ENCODE data around the gene APOA5. TPM values are rescaled to one million over a fixed set of nuclear protein-coding genes. Genes with fewer than 3 reads are reported as not detected.

APOA5 gene
- total and polyA plus RNA-seq, 2 of the 8 experiments (the other 6 are each of a cell fraction or from before 2014, with no cell fraction given): 0.08 to 0.15 TPM

- no peak overlapping the region for H2BK20ac ChIP-seq (ENCODE audit: low read length)
- H3K23ac ChIP-seq (ENCODE audit: insufficient read length): no peak overlapping the region
- H3K56ac ChIP-seq (replicated peaks; ENCODE audit: insufficient read length, low read depth, low read length): no peak overlapping the region
- H2BK120ac ChIP-seq (replicated peaks; ENCODE audit: low read depth, low read length): no peak overlapping the region
- H4K8ac ChIP-seq (ENCODE audit: extremely low read depth, insufficient read depth, low read length): no peak overlapping the region
- no peaks in the 10 kb centered on the region for H3K36me3 ChIP-seq (ENCODE audit: control insufficient read depth in 2 of 4, insufficient read depth in 4 of 4, low read length in 3 of 4)
- WGBS, 2 experiments (ENCODE audit: extremely low coverage in 1 of 2, insufficient coverage in 1 of 2, insufficient read length in 1 of 2, insufficient replicate concordance in 2 of 2, low coverage in 1 of 2, low lambda C conversion rate in 2 of 2, missing lambda C conversion rate in 1 of 2): 94% methylated on average over 9 of the region's 9 CpGs; no CpG with 5 or more reads in 1 of the 2 experiments
- no peak overlapping the region for H3K4ac ChIP-seq (replicated peaks; ENCODE audit: insufficient read length, low read depth, low read length)
- DNase-seq (ENCODE audit: low read depth in 1 of 2, low spot score in 2 of 2): no peak
- no peak overlapping the region for H2BK15ac ChIP-seq (ENCODE audit: low read length)
- H3K4me1 ChIP-seq (replicated peaks in 1 of 4; ENCODE audit: control insufficient read depth in 3 of 4, insufficient read depth in 4 of 4, low read length in 3 of 4): no peaks in the 10 kb centered on the region
- H4K5ac ChIP-seq (ENCODE audit: insufficient read length, low read depth, low read length): no peak overlapping the region
- H3K79me1 ChIP-seq (ENCODE audit: low read depth, low read length): no peaks in the 10 kb centered on the region
- ChIA-PET POLR2A (ENCODE audit: partially characterized antibody) (no interaction called here), CTCF (ENCODE audit: partially characterized antibody) (interaction anchor here (6.8 to 6.9 kb wide), 2 partner anchors 16 to 29 kb away, joined by 55 to 60 read pairs; partner anchors contain the start of genes APOA1, APOA5 and ZPR1)
- no peak for FAIRE-seq
- no peak overlapping the region for H2BK5ac ChIP-seq (ENCODE audit: low read depth, low read length)
- H3K9ac ChIP-seq (replicated peaks in 1 of 4; ENCODE audit: extremely low read depth in 1 of 4, low read depth in 3 of 4, low read length in 3 of 4): no peak overlapping the region
- no peak overlapping the region for H2AFZ ChIP-seq (ENCODE audit: low read length)
- no peak overlapping the region for H2BK12ac ChIP-seq (ENCODE audit: low read depth, low read length)
- no peaks in the 10 kb centered on the region for H3K27me3 ChIP-seq (replicated peaks in 1 of 4; ENCODE audit: control insufficient read depth in 3 of 4, extremely low read depth in 1 of 4, insufficient read depth in 3 of 4, low read length in 3 of 4)
- H3K27ac ChIP-seq (ENCODE audit: low read depth, low read length): no peak overlapping the region
- no peak overlapping the region for H2AK5ac ChIP-seq (ENCODE audit: low read depth, low read length)
- H3K18ac ChIP-seq (ENCODE audit: extremely low read depth, low read length): no peak overlapping the region
- no peak for TF ChIP-seq EZH2 (IDR thresholded peaks at IDR 0.05; ENCODE audit: low read depth, low read length, severe bottlenecking)
- no peak for TF ChIP-seq YY1 (IDR thresholded peaks at IDR 0.05; ENCODE audit: low read depth, low read length)
- no peak for TF ChIP-seq FOSL1 (IDR thresholded peaks at IDR 0.05; ENCODE audit: insufficient read depth, low read depth, low read length)
- TF ChIP-seq SP4 (IDR thresholded peaks at IDR 0.05; ENCODE audit: low read length): no peak
- TF ChIP-seq BACH1 (IDR thresholded peaks at IDR 0.05; ENCODE audit: low read length): no peak
- no peak for TF ChIP-seq SIRT6 (IDR thresholded peaks at IDR 0.05; ENCODE audit: low read length)
- no peak for TF ChIP-seq TCF12 (IDR thresholded peaks at IDR 0.05; ENCODE audit: low read depth, low read length)
- TF ChIP-seq JUN (IDR thresholded peaks at IDR 0.05; ENCODE audit: low read depth, low read length): no peak
- no peak overlapping the region for H4K91ac ChIP-seq (replicated peaks; ENCODE audit: insufficient read length, low read length)
- no peaks in the 10 kb centered on the region for H3K9me3 ChIP-seq (ENCODE audit: insufficient read depth in 2 of 2, low read depth in 1 of 2, low read length in 1 of 2)
- H3K14ac ChIP-seq (ENCODE audit: insufficient read length): no peak overlapping the region
- no peaks in the 10 kb centered on the region for H3K79me2 ChIP-seq (ENCODE audit: control insufficient read depth in 1 of 2, insufficient read depth in 2 of 2, low read length in 2 of 2)
- H3K4me2 ChIP-seq (ENCODE audit: insufficient read depth in 1 of 2, low read depth in 2 of 2, low read length in 2 of 2): no peak overlapping the region
- no peaks in the 10 kb centered on the region; the same call in 1 of the 2 replicates for H3K23me2 ChIP-seq (ENCODE audit: low read depth, low read length)
- H3K4me3 ChIP-seq (ENCODE audit: extremely low read depth in 1 of 4, insufficient read depth in 2 of 4, low read depth in 3 of 4, low read length in 4 of 4): no peak overlapping the region
- H4K20me1 ChIP-seq (replicated peaks in 1 of 2; ENCODE audit: control insufficient read depth in 1 of 2, insufficient read depth in 2 of 2, low read length in 2 of 2): no peaks in the 10 kb centered on the region
Measured at GRCh38 chr11:116819049-116819448, 27.4 kb upstream of the APOA5 start.

Measured in H1 (cell line).